Activated CD4-positive, alpha-beta T cell treated with anti-CD3 and anti-CD28 coated beads, Interleukin-2, amount 50 U/mL, for 48 hours (primary cell): Measurements from ENCODE around the gene SPRY4.
"Not testable (repeated sequence)": the region's sequence is repeated elsewhere in the genome, so short reads cannot be mapped to it uniquely, and the experiment has no call there.

Experiments
- DNase-seq, 2 experiments: peaks; one replicate each; pipeline ENCODE4 v3.0.0-alpha.2; 2020

SPRY4 gene

DNA sequence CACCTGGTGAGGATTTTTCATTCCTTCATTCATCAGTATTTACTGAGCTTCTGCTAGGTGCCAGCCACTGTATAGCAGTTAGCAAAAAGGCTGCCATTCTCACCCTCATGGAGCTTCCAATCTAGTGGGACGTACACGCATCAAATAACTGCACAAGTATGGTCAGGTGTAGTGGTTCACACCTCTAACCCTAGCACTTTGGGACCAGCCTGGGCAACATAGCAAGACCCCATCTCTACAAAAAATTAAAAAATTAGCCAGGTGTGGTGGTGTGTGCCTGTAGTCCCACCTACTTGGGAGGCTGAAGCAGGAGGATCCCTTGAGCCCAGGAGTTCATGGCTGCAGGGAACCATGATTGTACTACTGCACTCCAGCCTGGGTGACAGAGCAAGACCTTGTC lies 8.9 kb upstream of the SPRY4 start:
- DNase-seq, result not testable (repeated sequence)

DNA sequence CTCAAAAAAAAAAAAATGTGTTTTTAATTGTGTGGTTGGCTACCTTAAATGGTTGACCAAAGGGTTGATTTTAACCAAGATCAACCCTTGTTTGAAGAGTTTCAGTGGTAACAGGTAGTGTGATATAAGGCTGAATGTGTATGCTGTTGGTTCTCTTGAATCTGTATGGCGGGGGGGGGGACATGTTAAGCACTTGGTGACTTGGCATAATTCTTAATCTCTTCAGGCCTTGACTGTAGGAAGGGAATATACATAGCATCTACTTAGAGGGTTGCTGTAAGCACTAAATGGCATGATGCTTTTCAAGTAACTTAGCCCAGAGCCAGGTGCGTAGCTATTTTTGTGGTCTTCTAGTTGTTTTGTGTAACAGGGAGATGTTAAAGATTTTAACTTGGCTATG lies 5.6 kb upstream of the SPRY4 start:
- DNase-seq, result no peak

DNA sequence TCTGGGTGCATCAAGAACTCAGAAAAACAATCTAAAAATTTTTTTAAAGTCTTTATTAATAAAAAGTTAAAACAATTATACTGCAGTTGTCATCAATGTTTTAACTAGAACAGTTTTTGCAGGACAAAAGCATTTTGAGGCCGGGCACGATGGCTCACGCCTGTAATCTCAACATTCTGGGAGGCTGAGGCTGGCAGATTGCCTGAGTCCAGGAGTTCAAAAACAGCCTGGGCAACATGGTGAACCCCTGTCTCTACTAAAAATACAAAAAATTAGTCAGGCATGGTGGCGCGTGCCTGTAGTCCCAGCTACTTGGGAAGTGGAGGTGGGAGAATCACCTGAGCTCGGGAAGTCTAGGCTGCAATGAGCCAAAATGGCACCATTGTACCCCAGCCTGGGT lies 5.2 kb upstream of the SPRY4 start:
- DNase-seq, result no peak

DNA sequence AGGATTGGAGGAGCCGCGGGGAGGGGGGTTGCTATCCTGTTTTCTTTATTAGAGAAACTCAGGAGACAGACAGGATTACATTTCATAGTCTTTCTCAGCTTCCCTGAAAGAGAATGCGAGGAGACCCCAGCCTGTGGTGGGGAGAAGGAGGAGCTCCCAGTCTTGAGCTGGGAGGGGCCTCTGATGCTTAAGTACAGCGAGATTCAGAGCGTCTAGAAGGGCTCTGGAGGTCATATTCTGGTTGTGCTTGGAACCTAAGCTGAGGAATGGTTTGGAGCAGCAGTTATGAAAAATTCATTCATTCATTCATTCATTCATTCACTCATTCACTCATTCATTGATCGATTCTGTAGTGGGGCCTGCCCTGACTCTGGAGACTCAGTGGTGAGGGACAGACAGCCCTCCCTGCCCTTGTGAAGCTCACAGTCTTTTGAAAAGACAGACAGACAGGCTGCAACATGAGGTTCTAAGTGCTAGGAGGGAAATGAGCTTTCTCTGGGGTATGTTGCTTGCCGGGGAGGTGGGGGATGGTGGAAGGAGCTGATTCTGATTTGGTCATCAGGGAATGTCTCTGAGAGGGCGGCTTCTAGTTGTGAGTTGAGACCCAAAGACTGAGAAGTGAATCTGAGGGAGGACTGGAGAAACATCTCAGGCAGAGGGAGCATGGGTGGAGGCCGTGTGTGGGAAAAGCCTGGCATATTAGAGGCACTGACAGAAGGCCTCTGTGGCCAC lies 2.5 kb upstream of the SPRY4 start:
- DNase-seq, result no peak

DNA sequence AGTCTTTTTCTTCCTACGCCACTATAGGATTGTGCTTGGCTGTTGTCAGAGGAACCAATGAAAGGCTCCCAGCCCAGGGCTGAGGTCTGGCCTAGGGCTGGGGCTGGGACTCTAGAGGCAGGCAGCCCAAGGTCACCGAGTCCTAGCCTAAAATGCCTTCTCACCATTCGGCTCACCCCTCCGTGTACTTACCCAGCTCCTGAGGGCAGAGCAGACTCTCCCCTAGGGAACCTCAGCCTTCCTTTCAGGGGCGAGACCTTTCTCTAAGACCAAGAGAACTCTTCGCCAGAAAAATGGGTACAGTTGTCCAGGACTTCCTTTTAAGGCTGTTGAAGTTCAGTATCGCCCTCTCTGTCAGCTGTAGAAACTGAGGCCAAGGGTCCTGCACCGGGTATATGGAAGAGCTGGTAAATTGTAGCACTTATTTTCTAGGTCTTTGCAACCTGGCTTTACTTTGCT lies 1.7 kb upstream of the SPRY4 start:
- no peak for DNase-seq

DNA sequence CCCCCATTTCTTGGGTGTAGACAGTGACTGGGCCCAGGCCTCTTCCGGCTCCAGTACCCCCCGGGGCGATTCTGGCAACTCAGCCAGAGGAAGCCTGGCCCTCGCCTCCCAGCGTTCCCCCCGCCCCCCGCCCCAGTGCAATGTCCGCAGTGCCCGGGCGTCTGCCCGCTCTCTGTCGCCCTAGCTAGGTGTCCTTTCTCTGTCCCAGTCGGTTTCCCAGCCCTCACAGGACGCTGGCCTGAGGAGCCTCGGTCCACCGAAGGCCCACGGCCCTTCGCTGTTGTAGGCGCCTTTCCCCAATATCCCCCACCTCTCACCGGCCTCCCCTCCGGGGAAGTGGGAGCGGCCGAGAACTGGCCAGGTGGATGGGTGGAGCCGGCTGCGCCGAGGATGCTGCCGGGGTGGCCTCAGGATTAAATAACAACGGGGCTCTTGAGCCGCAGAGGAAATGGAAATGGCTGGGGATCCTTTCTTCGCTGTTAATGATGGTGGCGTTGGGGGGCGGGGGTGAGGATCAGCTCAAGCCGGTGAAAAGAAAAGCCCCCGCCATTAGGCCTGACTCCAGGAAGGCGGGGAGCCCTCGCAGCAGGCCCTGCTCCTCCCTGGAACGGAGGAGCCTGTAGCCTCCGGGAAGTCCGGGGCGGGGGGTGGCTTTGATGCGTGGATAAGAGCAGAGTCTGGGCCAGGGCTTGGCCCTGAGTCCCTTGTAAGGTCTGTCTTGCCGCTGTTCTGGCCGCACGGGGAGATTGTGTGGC lies 1.1 kb upstream of the SPRY4 start:
- peak; percentile 23 to 40 for DNase-seq

DNA sequence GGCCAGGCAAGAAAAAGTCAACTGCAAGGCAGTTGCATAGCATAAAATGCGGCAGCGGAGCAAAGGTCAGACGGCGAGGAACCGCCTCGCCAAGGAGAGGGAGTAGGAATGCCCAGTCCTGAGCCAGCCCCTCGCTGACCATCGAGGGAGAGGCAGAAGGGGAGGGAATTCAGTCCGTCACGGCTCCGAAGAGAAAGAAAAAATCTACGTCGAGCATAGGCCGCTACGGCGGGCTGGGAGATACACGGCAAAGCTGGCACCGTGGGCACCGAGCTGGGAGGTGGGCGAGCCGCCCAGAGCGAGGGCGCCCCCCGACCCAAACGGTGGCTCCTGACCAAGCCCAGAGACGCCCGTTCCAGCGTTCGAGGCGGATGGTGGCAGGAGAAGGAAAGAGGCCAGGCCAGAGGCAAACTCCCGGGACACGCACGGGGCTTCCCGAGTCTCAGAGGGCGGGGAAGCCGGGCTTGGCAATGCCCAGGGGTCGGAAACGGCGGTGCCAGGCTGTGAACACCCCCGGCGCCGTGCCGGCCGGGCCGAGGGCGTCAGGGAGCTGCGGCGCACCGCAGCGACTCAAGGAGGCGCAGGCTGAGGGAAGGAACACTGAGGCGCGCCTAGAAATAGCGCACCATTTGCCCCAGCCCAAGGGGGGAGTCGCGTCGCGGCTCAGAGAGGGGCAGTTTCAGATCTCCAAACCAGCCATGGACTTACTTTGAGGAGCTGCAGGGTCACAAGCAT lies 518 bp downstream of the SPRY4 start:
- no peak for DNase-seq

DNA sequence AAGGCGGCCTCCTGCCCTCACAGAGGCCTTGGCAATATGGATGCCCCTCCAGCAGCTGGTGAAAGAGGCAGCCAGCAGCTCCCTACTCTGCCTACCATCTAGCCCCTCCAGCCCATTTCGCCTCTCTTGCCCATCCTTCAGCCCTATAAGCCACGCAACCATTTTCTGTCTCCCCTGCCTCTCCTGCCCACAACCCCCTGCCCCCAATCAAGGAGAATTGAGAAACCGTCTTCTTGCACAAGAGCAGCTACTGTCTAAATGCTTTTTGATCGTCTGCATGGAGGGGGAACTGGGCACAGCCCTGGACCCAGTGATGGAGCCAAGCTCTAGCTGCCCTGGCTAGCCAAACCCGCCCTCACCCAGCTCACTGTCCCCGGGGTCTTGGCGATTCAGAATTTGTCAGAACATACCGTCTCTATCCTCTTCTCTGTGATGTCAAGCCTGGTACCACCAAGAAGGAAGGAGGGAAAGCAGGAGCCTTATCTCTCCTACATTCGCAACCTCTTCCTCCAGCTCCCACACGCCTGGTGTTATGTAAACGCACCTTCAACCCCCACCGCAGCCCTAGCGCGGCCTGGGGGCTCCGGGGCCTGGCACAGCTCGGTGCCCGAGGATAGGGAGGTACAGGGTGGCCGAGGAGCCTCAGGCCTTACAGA lies 1.2 kb downstream of the SPRY4 start:
- no peak for DNase-seq

DNA sequence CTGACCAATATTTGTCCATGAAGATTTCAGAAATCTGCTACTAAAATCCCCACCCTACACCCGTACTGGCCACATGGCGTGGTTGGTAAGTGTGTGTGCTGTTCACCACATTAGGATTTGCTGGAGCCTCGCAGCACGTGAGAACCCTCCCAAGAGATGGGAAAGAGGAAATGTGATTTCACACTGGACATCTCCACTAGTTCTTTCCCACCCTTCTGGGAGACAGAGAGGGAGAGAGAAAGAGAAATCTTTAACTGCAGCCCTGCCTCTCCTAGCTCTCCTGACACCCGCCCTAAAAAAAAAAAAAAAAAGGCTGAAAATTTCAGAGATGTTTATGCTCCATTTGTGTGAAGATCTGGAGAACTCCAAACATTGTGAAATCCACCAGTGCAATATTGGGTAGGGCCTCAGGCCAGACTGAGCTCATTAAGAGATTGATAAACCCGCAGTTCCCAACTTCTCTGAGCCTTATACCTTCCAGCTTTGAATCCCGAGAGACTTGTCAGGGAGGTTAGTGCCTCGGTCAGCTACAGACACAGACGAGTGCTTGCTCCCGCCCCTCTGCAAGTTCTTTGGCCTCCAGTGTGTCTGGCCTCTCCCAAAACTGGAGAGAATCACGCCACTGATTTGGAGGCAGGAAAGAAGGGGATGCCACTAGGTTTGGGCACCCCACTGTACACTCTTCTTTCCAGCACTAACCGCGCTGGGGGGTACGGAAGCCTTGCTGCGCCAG lies 1.9 kb downstream of the SPRY4 start:
- DNase-seq, result no peak

DNA sequence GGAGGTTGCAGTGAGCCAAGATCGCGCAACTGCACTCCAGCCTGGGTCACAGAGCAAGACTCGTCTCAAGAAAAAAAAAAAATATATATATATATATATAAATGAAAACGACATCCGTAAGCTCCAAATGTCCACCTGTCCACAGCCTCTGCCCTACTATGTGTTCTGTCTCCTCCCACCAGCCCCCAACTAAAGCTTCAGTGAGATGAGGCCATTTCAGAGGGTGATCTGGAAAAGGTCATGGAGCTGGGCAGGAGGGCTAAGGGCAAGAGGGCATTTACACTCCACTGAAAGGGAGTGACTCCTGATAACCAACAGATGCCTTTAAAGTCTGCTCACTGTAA lies 2.4 kb downstream of the SPRY4 start:
- DNase-seq, result no peak

DNA sequence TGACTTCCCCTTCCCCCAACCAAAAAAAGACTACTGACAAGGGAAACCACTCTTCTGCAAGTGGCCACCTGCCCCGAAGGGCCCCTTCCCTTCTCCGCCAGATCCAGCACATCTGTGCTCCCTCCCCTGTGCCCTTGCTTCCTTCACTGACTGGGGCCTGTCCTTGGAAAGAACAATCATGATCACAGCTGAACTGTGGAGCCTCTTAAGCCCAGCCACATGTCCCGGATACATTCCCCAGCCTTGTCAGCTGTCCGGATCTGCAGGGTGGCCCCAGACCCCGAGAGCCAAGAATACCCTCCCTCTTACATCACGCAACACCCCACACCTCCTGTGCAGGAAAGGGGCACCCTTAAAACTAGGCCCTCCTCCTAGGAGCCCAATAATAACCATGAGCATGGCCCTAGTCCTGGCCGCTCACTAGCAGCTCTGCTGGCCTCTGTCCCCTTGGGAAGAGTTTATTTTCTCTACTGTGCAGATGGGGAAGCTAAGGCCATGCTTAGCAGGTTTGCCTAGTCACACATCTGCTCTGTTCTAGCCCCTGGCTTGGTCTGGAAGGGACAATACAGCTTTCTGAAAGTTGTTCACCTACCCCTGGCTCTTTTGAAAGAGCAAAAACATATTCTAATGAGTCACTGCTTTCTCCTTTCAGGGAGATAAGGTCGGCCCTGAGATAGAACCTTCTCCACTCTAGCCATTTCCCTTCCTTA lies 3.8 kb downstream of the SPRY4 start:
- no peak for DNase-seq

DNA sequence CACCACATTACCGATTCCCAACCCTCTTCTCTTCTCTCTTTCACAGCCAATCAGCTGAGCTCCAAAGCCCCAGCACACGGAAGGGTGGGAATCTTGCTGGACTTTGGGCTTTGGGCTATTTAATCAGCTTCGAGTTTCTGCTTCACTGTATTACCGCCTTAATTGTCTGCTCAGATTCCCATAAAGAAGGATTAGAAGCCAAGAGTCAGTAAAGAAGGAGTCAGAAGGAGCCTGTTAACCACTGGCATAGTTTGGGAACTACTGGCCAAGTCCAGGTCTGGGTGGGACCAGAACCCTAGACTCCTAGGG lies 4.4 kb downstream of the SPRY4 start:
- DNase-seq, result no peak

DNA sequence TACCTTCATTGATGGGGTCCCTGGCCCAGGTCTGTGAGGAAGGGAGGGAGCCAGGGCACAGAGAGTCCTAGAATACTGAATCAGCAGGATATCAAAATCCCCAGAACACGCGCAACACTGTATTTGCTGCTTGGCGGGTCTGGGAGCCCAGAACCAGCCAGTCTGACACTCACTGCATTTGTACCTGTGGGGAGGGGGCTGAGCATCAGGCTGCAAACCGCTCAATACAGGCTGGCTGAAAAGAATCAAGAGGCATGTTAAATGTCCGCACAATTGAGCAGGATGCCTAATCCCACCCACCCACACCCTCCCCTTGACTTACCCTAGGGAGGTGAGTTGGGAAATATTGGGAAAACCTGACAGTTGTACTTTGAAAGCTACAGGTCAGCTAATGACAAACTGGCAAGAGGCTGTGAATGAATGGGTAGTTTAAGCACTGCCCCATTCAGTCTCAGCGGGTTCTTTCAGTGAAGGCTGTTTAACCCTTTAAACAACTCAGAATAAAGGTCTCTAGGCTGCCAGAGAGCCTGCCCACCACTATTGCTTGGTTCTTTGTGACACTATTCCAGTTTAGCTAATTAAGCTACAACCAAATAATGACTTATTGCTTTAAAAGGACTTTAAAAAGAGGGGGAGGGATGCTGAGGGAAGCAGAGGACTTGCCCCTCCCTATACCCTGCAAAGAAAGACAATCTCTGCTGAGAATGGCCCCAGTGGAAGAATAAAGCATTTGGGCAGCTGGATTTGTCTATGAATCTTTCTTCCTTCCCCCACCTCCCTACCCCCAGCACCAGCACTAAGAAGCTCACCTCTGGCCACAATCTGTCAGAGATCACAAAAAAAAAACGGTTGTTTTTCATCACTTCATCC lies 5.0 kb downstream of the SPRY4 start:
- no peak for DNase-seq

DNA sequence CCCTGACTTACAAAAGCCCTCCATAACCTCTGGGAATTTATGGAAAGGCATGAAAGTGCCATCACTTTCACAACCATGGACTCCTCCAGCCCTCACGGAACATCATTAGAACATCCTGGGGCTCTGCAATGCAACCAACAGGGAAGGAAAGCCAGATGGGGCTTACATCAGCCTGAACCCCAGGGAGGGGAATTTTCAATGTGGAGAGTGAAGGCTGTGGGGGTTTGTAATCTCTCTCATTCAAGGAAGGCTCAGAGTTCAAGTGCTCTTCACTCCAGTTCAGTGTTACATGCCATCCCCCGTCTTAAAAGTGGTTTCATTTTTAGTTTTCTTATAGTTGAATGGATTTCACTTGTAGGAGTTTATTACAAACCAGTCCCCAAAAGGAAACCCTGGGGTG lies 5.7 kb downstream of the SPRY4 start:
- DNase-seq, result no peak

DNA sequence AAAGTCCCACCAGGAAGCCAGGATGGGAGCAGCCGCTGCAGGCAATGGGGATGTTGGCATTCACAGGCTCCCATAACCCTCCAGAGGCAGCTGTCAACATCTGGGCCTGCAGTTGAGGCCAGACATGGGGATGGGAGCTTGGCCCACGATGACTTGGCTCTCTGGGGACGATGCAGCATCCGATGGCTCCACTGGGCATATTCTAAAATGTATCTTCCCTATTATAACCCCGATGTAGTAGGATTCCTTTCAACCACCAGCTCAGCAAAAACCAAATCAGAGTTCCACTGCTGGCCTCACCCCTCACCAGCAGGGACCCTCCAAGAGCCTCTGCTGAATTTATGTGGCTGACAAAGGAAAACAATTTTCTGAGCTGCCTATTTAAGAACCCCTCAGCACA lies 7.1 kb downstream of the SPRY4 start:
- DNase-seq, result no peak

DNA sequence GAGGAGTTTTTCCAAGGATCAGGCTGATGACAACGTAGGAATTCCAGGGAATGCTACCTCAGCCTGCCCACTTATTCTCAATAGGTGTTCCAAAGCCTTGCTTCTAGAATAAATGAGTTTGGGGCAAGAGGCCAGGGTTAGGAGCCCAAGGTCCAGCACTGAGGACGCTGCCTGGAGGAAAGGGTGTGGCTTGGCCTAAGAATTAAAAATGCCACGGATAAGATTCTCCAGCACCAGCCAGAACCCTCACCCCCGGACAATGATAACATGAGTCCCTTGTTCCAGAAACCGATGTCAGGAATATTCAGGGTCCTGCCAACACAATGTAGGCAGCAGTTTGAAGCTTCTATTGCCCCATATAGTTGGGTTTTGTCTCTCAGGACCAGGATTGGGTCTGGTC lies 7.6 kb downstream of the SPRY4 start:
- DNase-seq, result no peak

DNA sequence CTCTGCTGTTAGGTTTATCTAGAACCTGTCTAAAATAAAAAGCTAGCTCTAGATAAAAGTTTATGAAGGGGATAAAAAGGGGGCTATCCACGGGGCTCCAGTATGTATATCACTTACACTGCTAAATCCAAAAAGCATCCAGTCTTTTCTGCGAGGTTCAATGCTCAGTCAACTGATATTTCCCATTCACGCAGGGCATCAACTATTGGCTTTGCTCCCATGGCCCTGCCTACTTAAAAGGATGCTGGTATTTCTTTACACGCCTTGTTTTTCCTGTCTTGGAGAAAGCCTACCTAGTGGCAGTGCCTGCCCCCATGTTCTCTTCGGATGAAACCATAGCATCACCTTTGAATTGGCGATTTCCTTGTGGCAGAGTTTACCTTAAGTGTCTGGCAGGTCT lies 8.1 kb downstream of the SPRY4 start:
- no peak for DNase-seq

DNA sequence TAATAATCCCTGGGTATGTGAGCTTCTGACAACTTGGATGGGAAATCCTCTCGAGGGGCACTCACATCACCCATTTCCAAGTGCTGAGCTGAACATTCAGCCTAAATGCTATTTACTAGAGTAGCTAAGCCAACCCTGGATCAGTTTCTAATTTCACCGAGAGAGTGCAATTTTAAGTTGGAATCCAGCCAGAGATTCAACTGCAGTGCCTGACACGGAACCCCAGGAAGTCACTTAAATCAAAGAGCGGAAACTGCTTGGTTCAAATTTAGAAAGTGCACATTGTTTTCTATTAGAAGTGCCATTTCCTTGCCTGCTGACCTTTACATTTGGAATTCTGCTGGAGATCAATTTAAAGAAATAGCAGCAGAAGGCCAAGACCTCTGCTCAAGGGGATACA lies 8.8 kb downstream of the SPRY4 start:
- no peak for DNase-seq

DNA sequence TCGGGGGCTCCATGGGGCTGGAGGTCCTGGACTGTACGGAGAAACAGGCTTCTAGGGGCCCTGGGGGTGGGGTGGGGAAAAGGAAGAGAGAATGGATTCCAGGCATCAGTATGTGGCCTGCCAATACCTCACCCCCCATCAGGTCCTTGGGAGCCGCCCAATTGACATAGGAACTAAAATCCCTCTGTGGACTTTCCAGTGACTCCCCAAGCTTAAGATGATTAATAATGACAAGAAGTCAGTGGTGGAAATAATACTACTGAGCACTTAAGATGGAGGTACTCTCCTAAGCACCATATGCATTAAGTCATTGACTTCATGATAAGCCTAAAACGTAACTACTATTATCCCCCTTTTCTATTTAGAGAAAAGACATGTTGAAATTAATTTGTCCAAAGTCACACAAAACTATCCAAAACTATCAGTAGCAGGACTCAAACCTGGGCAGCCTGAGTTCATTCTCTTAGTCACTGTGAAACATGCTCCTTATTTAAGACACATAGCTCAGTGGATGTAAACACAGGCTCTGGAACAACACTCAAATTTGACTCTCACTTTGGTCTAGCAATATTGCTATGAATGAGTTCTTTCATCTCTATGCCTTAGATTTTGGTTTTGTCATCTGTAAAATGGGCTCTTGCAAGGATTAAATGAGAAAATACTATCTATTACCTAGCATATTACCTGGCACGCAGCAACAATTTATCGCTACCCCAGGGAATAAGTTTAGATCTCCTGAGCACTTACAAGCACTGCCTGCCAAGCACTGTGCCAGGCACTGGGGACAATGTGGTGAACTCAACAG lies 9.5 kb downstream of the SPRY4 start:
- no peak for DNase-seq

DNA sequence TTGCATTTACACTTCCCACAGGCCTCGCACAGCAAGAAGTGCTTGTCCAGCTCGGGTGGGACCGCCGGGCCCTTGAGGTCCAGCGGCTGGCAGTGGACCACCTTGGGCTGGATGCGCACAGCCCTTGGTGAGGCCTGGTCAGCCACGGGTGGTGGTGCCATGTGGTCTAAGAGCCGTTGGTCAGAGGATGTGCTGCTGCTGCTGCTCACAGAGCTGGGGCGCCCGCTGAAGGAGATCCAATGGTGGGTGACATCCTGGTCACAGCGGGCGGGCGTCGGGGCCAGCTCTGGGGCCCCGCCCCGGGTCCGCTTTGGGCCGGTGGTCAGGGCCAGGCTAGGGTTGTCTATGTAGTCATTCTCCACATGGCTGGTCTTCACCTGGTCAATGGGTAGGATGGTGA lies 10.2 kb downstream of the SPRY4 start:
- no peak for DNase-seq
